GM12891 (cell line): ENCODE results near the gene SNX19.
"Not testable (repeated sequence)": the region's sequence is repeated elsewhere in the genome, so short reads cannot be mapped to it uniquely, and the experiment has no call there.

ENCODE experiments used
- POLR2A ChIP-seq: IDR thresholded peaks from 2 replicates; pipeline ENCODE4 v1.6.1; 2011; ENCODE audit warnings: low read depth, low read length, control low read depth
- POLR2AphosphoS5 ChIP-seq: IDR thresholded peaks from 2 replicates; pipeline ENCODE4 v1.6.1; 2011; ENCODE audit warnings: low read depth, low read length, control low read depth
- TAF1 ChIP-seq: IDR thresholded peaks from 2 replicates; pipeline ENCODE4 v1.6.1; 2011; ENCODE audit warnings: low read depth, low read length, control low read depth

DNA sequence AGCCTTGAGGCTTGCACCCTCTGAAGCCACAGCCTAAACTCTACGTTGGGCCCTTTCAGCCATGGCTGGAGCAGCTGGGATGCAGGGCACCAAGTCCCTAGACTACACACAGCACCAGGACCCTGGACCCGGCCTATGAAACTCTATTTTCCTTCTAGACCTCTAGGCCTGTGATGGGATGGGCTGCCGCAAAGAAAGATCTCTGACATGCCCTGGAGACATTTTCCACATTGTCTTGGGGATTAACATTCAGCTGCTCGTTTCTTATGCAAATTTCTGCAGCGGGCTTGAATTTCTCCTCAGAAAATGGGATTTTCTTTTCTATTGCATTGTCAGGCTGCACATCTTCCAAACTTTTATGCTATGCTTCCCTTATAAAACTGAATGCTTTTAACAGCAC is 4.3 kb upstream of the SNX19 start:
- TF ChIP-seq POLR2AphosphoS5, POLR2A, TAF1: not testable (repeated sequence)
